IMR-90 (cell line): ENCODE data around the gene PHC2. TPM values are rescaled to one million over a fixed set of nuclear protein-coding genes. Genes with fewer than 3 reads are reported as not detected.

ENCODE experiments used
- microRNA-seq, 2 experiments: library from miRNA; stranded (forward) in 1 of 2; unstranded in 1 of 2; fragments of 10-50 nt in 1 of 2; fragments of <30 nt in 1 of 2; gene quantifications in 1 of 2; microRNA quantifications in 1 of 2; one replicate each; pipeline versions ENCODE3 to v1.1.0; 2013 to 2020; ENCODE audit not compliant: insufficient read depth in 1 of 2, insufficient read length in 1 of 2, unreplicated experiment in 1 of 2
- polyA plus RNA-seq, 3 experiments: library from polyadenylated mRNA; depleted of rRNA; stranded (reverse); fragments of >200 nt; gene quantifications; 2 replicates each; pipeline ENCODE4 v1.2.3, GENCODE V29; 2012; ENCODE audit warnings: low replicate concordance in 1 of 3
- small RNA-seq, 5 experiments: library from RNA; depleted of rRNA; stranded (forward); fragments of <200 nt; gene quantifications; one replicate each; pipeline ENCODE3, GENCODE V24; 2012
- total RNA-seq: library from RNA; depleted of rRNA; stranded (reverse); fragments of >200 nt; gene quantifications from 2 replicates; pipeline ENCODE4 v1.2.3, GENCODE V29; 2012; rRNA removed

The PHC2 gene
- total and polyA plus RNA-seq, 2 of the 4 experiments (the other 2 are of a cell fraction), result 46.4 to 98.1 TPM

Small RNA genes lying within 50 kb of the gene (microRNA-seq; reads per million reads assigned to microRNA genes)
- gene MIR3605 (ENCODE audit: unreplicated experiment) (20.8 reads per million, percentile 36 among the genes with 10 or more reads in this experiment), gene RN7SKP16 (ENCODE audit: insufficient read depth, insufficient read length) (not detected)

Small RNA genes lying within 50 kb of the gene (small RNA-seq; reads per million reads assigned to genes)
- 0 to 0.15 (median 0.08) reads per million in 5 experiments for gene RN7SKP16

Other genes starting within 250 kb of the PHC2 start
- gene TRIM62, start 249.1 kb downstream of the PHC2 start, total RNA-seq, result 2.8 and 3.0 TPM in 2 replicates
- 11.1 and 12.8 TPM in 2 replicates for gene TRIM62, start 249.1 kb downstream of the PHC2 start, polyA plus RNA-seq (2012; rRNA removed)
- gene ZNF362, start 174.6 kb downstream of the PHC2 start, total RNA-seq, result 5.3 and 5.7 TPM in 2 replicates
- 12.9 and 14.2 TPM in 2 replicates for gene ZNF362, start 174.6 kb downstream of the PHC2 start, polyA plus RNA-seq (2012; rRNA removed)
- gene A3GALT2, start 110.0 kb downstream of the PHC2 start, total RNA-seq, result not detected in 2 replicates
- gene A3GALT2, start 110.0 kb downstream of the PHC2 start, polyA plus RNA-seq (2012; rRNA removed), result not detected in 2 replicates
- 8.1 and 11.1 TPM in 2 replicates for gene ZSCAN20, start 41.5 kb upstream of the PHC2 start, total RNA-seq
- 1.9 and 2.1 TPM in 2 replicates for gene ZSCAN20, start 41.5 kb upstream of the PHC2 start, polyA plus RNA-seq (2012; rRNA removed)